Fibroblast of lung (primary cell): Measurements from ENCODE around the gene GRP. TPM values are rescaled to one million over a fixed set of nuclear protein-coding genes. Genes with fewer than 3 reads are reported as not detected.

Source experiments
- DNase-seq, 2 donors: peaks; one replicate each; pipeline versions ENCODE4 v3.0.0 to v3.0.0-alpha.2; 2010; ENCODE audit warnings: low read depth in 2 of 2
- H2AFZ ChIP-seq: 2 replicates; pipeline ENCODE4 v1.5.1; 2012; ENCODE audit warnings: low read length, control low read depth, inconsistent platforms
- H3K27ac ChIP-seq: 2 replicates; pipeline ENCODE4 v1.5.1; 2011; ENCODE audit warnings: low read length, control low read depth; ENCODE audit not compliant: insufficient read depth
- H3K27me3 ChIP-seq: 2 replicates; pipeline ENCODE4 v1.5.1; 2011; ENCODE audit warnings: mild to moderate bottlenecking, low read length; ENCODE audit not compliant: control insufficient read depth, insufficient read depth
- H3K36me3 ChIP-seq: 2 replicates; pipeline ENCODE4 v1.5.1; 2011; ENCODE audit warnings: low read length; ENCODE audit not compliant: control insufficient read depth, insufficient read depth
- H3K4me1 ChIP-seq: 2 replicates; pipeline ENCODE4 v1.5.1; 2011; ENCODE audit warnings: low read length; ENCODE audit not compliant: control insufficient read depth, insufficient read depth; ENCODE audit errors: extremely low read depth
- H3K4me2 ChIP-seq: 2 replicates; pipeline ENCODE4 v1.5.1; 2011; ENCODE audit warnings: low read length, control low read depth; ENCODE audit not compliant: insufficient read depth; ENCODE audit errors: extremely low read depth
- H3K4me3 ChIP-seq, 4 experiments: fragments of 200-600 bp in 1 of 4; sonication (generic) in 1 of 4; replicated peaks in 1 of 4; 2 replicates each; pipeline ENCODE4 v1.5.1; 2011 to 2016; ENCODE audit warnings: low read length in 4 of 4, low read depth in 3 of 4, mild to moderate bottlenecking in 3 of 4, control low read depth in 2 of 4, inconsistent platforms in 1 of 4, mixed read lengths in 1 of 4; ENCODE audit not compliant: insufficient read depth in 1 of 4; ENCODE audit errors: control extremely low read depth in 1 of 4
- H3K79me2 ChIP-seq: 2 replicates; pipeline ENCODE4 v1.5.1; 2012; ENCODE audit warnings: mild to moderate bottlenecking, low read length, inconsistent platforms; ENCODE audit not compliant: control insufficient read depth, insufficient read depth
- H3K9ac ChIP-seq: 2 replicates; pipeline ENCODE4 v1.5.1; 2011; ENCODE audit warnings: mild to moderate bottlenecking, low read length, control low read depth; ENCODE audit not compliant: insufficient read depth
- H3K9me3 ChIP-seq: 2 replicates; pipeline ENCODE4 v1.5.1; 2012; ENCODE audit warnings: low read depth, low read length; ENCODE audit not compliant: control insufficient read depth, insufficient read depth
- H4K20me1 ChIP-seq: 2 replicates; pipeline ENCODE4 v1.5.1; 2011; ENCODE audit warnings: low read length; ENCODE audit not compliant: control insufficient read depth, insufficient read depth; ENCODE audit errors: extremely low read depth
- CTCF ChIP-seq, 2 donors: IDR thresholded peaks in 1 of 2; conservative IDR thresholded peaks in 1 of 2; 1 replicate in 1 of 2; 2 replicates in 1 of 2; pipeline ENCODE4 v1.5.1; 2011 to 2012; ENCODE audit warnings: low read length in 2 of 2, control low read depth in 1 of 2, inconsistent platforms in 1 of 2, low read depth in 1 of 2, mild to moderate bottlenecking in 1 of 2
- EZH2 ChIP-seq: IDR thresholded peaks from 2 replicates; pipeline ENCODE4 v1.5.1; 2012; ENCODE audit warnings: low read length, control low read depth, mild to moderate bottlenecking; ENCODE audit errors: missing control alignments
- polyA plus RNA-seq, 2 donors: library from polyadenylated mRNA; depleted of rRNA in 1 of 2; stranded (reverse) in 1 of 2; unstranded in 1 of 2; fragments of >200 nt; gene quantifications; 2 replicates each; pipeline ENCODE4 v1.2.1, GENCODE V29; 2011 to 2012; ENCODE audit warnings: missing spikeins in 1 of 2
- total RNA-seq: library from RNA; depleted of rRNA; stranded (reverse); fragments of >200 nt; gene quantifications from 2 replicates; pipeline ENCODE4 v1.2.1, GENCODE V29; 2014

GRP gene
- total and polyA plus RNA-seq, 2 donors (not counting 1 experiment from before 2014, with no cell fraction given), result not detected

DNA sequence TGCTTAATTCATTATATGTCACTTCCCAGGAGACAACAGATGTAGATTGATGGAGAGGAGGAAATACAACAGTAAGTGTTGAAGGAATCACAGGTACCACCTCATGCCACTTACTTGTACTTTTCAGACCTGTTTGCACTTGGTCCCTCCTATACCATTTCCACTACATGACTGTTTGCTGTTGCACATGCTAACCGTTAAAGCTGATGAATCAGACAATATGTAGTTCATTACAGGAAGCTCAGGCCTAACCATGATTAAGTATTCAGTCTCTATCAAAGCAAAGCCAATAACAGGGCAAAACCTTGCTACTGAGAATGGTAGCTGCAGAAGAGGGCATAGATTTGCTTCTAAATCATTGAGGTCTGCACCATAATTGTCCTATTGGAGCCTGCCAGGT is 30.2 kb upstream of the GRP start:
- TF ChIP-seq CTCF (conservative IDR thresholded peaks at IDR 0.05 in 1 of 2, IDR thresholded peaks at IDR 0.05 in 1 of 2; ENCODE audit: low read depth in 1 of 2, low read length in 2 of 2) (no peak), EZH2 (no peak)
- Histone ChIP-seq H4K20me1 (no peaks in the 10 kb centered on the region), H3K4me1 (no peaks in the 10 kb centered on the region), H3K27me3 (peaks cover 3% of the 10 kb centered on the region), H3K9me3 (no peaks in the 10 kb centered on the region), H3K4me2 (no peak overlapping the region), H3K79me2 (no peaks in the 10 kb centered on the region), H3K9ac (no peak overlapping the region), H3K27ac (no peak overlapping the region), H3K36me3 (no peaks in the 10 kb centered on the region), H3K4me3 (no peak overlapping the region), H2AFZ (no peak overlapping the region)
- no peak for DNase-seq

DNA sequence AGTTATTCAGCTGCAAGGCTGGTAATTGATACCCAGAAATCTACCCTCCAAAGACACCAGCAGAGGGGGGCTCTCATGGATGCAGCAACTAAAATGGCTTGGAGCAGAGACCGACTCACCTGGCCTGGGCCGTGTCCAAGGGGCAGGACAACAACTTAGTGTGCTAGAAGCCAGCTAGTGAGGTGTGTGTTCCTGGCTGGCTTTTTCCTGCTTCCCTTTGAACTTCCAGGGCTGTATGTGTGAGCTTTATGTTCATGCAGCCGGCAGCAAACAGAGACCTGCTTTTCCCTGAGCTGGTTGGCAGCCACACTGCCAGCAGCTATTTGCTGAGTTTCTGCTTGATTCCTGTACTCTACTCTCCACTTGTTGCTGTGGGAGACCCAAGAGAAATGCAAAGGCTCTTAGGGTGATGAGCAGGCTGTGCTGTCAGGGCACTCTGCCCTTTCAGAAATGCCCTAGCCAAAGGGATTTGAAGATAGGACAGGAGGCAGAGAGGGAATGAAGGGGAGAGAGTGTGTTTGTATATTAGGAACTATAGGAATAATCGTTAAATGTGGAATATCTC is 23.7 kb upstream of the GRP start:
- Histone ChIP-seq H3K9ac (no peak overlapping the region), H3K4me2 (no peak overlapping the region), H3K9me3 (no peaks in the 10 kb centered on the region), H4K20me1 (no peaks in the 10 kb centered on the region), H3K79me2 (no peaks in the 10 kb centered on the region), H3K27ac (no peak overlapping the region), H3K4me3 (no peak overlapping the region), H2AFZ (no peak overlapping the region), H3K27me3 (peaks cover 13% of the 10 kb centered on the region), H3K36me3 (no peaks in the 10 kb centered on the region), H3K4me1 (no peaks in the 10 kb centered on the region)
- DNase-seq, result no peak
- TF ChIP-seq EZH2 (no peak), CTCF (conservative IDR thresholded peaks at IDR 0.05 in 1 of 2, IDR thresholded peaks at IDR 0.05 in 1 of 2; ENCODE audit: low read depth in 1 of 2, low read length in 2 of 2) (no peak)

GRCh38 chr18:59197636-59198035 is 22.3 kb upstream of the GRP start:
- H2AFZ ChIP-seq, result no peak overlapping the region
- no peaks in the 10 kb centered on the region for H4K20me1 ChIP-seq
- no peak overlapping the region for H3K27ac ChIP-seq
- no peak for TF ChIP-seq CTCF (conservative IDR thresholded peaks at IDR 0.05 in 1 of 2, IDR thresholded peaks at IDR 0.05 in 1 of 2; ENCODE audit: low read depth in 1 of 2, low read length in 2 of 2)
- TF ChIP-seq EZH2, result no peak
- no peaks in the 10 kb centered on the region for H3K36me3 ChIP-seq
- peaks cover 16% of the 10 kb centered on the region for H3K27me3 ChIP-seq
- no peak overlapping the region for H3K9ac ChIP-seq
- H3K4me3 ChIP-seq, result no peak overlapping the region
- no peaks in the 10 kb centered on the region for H3K79me2 ChIP-seq
- H3K4me2 ChIP-seq, result no peak overlapping the region
- DNase-seq, result no peak
- H3K4me1 ChIP-seq, result no peaks in the 10 kb centered on the region
- H3K9me3 ChIP-seq, result no peaks in the 10 kb centered on the region
